Uterus (tissue), 2 donors: ENCODE data around the gene CRLF1.

ENCODE experiments used
- CTCF ChIP-seq, 4 experiments: fragments of 200-600 bp in 2 of 4; fragments of 450-650 bp in 2 of 4; sonication (generic) in 2 of 4; IDR thresholded peaks; one replicate each; pipeline ENCODE4 v1.5.1; 2016 to 2019; ENCODE audit warnings: antibody characterized with exemption in 4 of 4, mild to moderate bottlenecking in 2 of 4, moderate library complexity in 1 of 4
- POLR2A ChIP-seq, 2 donors: fragments of 450-650 bp; IDR thresholded peaks; one replicate each; pipeline ENCODE4 v1.6.1; 2016; ENCODE audit warnings: antibody characterized with exemption in 2 of 2, mild to moderate bottlenecking in 1 of 2, moderate library complexity in 1 of 2

- TF ChIP-seq CTCF (IDR thresholded peaks at IDR 0.05) (no peak), POLR2A (IDR thresholded peaks at IDR 0.05) (no peak)
These were observed 1.4 kb downstream of the CRLF1 start for GRCh38 chr19:18605196-18605545.
